Measurements from ENCODE around the gene FAM120B. TPM values are rescaled to one million over a fixed set of nuclear protein-coding genes. Genes with fewer than 3 reads are reported as not detected.

Gene FAM120B
- total RNA-seq, 1 experiment from 2014 or later: 15.2 TPM

GRCh38 chr6:170447561-170447930 lies 141.0 kb downstream of the FAM120B start (continued):
- TF ChIP-seq, protein P1, sequence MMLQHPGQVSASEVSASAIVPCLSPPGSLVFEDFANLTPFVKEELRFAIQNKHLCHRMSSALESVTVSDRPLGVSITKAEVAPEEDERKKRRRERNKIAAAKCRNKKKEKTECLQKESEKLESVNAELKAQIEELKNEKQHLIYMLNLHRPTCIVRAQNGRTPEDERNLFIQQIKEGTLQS (CRISPR knock-in tag; conservative IDR thresholded peaks at IDR 0.05): no peak
- no peak for TF ChIP-seq CREM (CRISPR knock-in tag; IDR thresholded peaks at IDR 0.05)
- no peak for TF ChIP-seq ZNF219 (CRISPR knock-in tag; IDR thresholded peaks at IDR 0.05; ENCODE audit: borderline replicate concordance)
- no peak for TF ChIP-seq IRF2 (CRISPR knock-in tag; IDR thresholded peaks at IDR 0.05; ENCODE audit: borderline replicate concordance, low read depth)
- TF ChIP-seq, protein P2, sequence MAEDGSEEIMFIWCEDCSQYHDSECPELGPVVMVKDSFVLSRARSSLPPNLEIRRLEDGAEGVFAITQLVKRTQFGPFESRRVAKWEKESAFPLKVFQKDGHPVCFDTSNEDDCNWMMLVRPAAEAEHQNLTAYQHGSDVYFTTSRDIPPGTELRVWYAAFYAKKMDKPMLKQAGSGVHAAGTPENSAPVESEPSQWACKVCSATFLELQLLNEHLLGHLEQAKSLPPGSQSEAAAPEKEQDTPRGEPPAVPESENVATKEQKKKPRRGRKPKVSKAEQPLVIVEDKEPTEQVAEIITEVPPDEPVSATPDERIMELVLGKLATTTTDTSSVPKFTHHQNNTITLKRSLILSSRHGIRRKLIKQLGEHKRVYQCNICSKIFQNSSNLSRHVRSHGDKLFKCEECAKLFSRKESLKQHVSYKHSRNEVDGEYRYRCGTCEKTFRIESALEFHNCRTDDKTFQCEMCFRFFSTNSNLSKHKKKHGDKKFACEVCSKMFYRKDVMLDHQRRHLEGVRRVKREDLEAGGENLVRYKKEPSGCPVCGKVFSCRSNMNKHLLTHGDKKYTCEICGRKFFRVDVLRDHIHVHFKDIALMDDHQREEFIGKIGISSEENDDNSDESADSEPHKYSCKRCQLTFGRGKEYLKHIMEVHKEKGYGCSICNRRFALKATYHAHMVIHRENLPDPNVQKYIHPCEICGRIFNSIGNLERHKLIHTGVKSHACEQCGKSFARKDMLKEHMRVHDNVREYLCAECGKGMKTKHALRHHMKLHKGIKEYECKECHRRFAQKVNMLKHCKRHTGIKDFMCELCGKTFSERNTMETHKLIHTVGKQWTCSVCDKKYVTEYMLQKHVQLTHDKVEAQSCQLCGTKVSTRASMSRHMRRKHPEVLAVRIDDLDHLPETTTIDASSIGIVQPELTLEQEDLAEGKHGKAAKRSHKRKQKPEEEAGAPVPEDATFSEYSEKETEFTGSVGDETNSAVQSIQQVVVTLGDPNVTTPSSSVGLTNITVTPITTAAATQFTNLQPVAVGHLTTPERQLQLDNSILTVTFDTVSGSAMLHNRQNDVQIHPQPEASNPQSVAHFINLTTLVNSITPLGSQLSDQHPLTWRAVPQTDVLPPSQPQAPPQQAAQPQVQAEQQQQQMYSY (CRISPR knock-in tag; IDR thresholded peaks at IDR 0.05): no peak
- no peak for TF ChIP-seq MYBL2 (CRISPR knock-in tag; IDR thresholded peaks at IDR 0.05)
- TF ChIP-seq, protein P3, sequence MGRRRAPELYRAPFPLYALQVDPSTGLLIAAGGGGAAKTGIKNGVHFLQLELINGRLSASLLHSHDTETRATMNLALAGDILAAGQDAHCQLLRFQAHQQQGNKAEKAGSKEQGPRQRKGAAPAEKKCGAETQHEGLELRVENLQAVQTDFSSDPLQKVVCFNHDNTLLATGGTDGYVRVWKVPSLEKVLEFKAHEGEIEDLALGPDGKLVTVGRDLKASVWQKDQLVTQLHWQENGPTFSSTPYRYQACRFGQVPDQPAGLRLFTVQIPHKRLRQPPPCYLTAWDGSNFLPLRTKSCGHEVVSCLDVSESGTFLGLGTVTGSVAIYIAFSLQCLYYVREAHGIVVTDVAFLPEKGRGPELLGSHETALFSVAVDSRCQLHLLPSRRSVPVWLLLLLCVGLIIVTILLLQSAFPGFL (CRISPR knock-in tag; IDR thresholded peaks at IDR 0.05; ENCODE audit: borderline replicate concordance): no peak

DNA sequence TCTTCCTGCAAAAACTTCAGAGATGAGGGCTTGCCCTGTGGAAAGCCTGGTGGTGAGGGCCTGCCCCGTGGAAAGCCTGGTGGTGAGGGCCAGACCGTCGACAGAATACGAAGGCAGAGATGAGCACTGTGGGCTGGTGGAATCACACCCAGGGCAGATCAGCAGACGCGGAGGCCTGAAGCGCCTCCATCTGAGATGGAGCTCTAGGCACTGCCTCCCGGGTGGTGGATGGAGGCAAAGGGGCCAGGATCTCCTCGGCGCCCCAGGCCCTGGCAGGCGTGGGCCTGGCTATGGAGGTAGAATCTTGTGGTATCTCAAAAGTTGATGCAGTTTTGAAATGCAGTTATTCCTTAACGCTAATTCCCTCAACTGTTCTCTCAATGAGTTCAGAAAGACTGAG lies 141.8 kb downstream of the FAM120B start:
- Mint-ChIP-seq H3K36me3 (no peaks in the 10 kb centered on the region), H3K9me3 (no peaks in the 10 kb centered on the region), H3K4me1 (no peaks in the 10 kb centered on the region), H3K27me3 (ENCODE audit: low read depth) (no peaks in the 10 kb centered on the region), H3K4me3 (no peak overlapping the region), H3K27ac (peak overlapping the region; percentile 54)
- ATAC-seq (no peak), DNase-seq (ENCODE audit: low spot score) (no peak)
- CTCF ChIA-PET: no interaction called here
- POLR2A ChIA-PET: no interaction called here
- TF ChIP-seq, protein P4, sequence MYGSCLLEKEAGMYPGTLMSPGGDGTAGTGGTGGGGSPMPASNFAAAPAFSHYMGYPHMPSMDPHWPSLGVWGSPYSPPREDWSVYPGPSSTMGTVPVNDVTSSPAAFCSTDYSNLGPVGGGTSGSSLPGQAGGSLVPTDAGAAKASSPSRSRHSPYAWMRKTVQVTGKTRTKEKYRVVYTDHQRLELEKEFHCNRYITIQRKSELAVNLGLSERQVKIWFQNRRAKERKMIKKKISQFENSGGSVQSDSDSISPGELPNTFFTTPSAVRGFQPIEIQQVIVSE (CRISPR knock-in tag; IDR thresholded peaks at IDR 0.05; ENCODE audit: borderline replicate concordance): no peak
- TF ChIP-seq ESRRA (CRISPR knock-in tag; IDR thresholded peaks at IDR 0.05; ENCODE audit: borderline replicate concordance): no peak
- no peak for TF ChIP-seq SOX15 (CRISPR knock-in tag; IDR thresholded peaks at IDR 0.05)
- no peak for TF ChIP-seq EMX1 (CRISPR knock-in tag; IDR thresholded peaks at IDR 0.05)

DNA sequence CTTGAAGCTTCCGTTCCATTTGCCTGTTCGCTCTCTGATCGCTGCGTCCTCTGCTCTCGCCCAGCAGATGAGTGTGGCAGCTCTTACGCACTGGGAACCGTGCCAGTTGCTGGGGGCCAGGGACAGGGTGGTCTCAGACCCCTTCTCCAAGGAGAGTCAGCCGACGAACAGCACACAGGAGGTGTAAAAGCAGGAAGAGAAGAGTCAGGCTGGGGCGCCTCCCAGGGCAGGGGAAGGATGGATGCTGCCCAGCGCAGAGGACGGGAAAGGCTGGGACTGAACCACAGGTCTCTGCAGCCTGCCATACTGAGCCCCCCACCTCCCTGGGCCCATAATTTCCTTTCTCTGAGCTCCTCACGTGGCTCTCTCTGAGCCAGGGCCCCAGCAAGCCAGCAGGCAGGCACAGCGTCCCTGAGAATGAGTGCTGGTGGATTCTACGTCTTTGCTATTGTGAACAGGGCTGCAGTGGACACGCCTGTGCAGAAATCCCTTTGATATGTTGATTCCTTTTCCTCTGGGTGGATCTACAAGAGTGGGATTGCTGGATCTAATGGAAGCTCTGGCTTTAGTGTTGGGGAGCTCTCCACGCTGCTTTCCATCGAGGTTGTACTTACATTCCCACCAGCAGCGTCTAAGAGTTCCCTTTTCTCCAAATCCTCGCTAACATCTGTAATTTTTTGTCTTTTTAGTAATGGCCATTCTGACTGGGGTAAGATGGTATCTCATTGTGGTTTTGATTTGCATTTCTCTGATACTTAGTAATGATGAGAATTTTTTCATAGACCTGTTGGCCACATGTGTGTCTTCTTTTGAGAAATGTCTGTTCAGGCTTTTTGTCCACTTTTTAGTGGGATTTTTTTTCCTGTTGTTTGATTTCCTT lies 142.4 kb downstream of the FAM120B start:
- Mint-ChIP-seq H3K9me3 (no peaks in the 10 kb centered on the region), H3K4me1 (no peaks in the 10 kb centered on the region), H3K36me3 (no peaks in the 10 kb centered on the region), H3K27me3 (ENCODE audit: low read depth) (no peaks in the 10 kb centered on the region), H3K27ac (peak overlapping the region; percentile 54), H3K4me3 (no peak overlapping the region)
- ATAC-seq: no peak
- ChIA-PET CTCF (interaction anchor here (0.9 kb wide), 1 partner anchor 46 kb away, joined by 3 read pairs; no protein-coding TSS in a partner anchor), POLR2A (no interaction called here)
- no peak for TF ChIP-seq ZNF121 (CRISPR knock-in tag; IDR thresholded peaks at IDR 0.05)
- TF ChIP-seq CTCF (IDR thresholded peaks at IDR 0.05): no peak
- DNase-seq (ENCODE audit: low spot score): no peak

Measured in WTC11 (cell line).